Superior temporal gyrus (tissue), 1 donor: ENCODE measurements around the gene KNCN.

Experiments used
- DNase-seq: peaks from one replicate; pipeline ENCODE4 v3.0.0-alpha.2; 2016; ENCODE audit errors: extremely low spot score

Gene KNCN

GRCh38 chr1:46506470-46507219 is 44.8 kb downstream of the KNCN start:
- DNase-seq, result no peak

GRCh38 chr1:46503421-46503820 is 48.0 kb downstream of the KNCN start:
- no peak for DNase-seq

GRCh38 chr1:46501528-46501927 is 49.9 kb downstream of the KNCN start:
- no peak for DNase-seq

GRCh38 chr1:46497665-46498064 is 53.8 kb downstream of the KNCN start:
- no peak for DNase-seq

- DNase-seq, result no peak
Observed at GRCh38 chr1:46497020-46497419, 54.4 kb downstream of the KNCN start.

GRCh38 chr1:46496505-46496904 is 54.9 kb downstream of the KNCN start:
- no peak for DNase-seq

GRCh38 chr1:46495778-46496177 is 55.7 kb downstream of the KNCN start:
- no peak for DNase-seq
